ENCODE data around the gene APC. TPM values are rescaled to one million over a fixed set of nuclear protein-coding genes. Genes with fewer than 3 reads are reported as not detected.

Gene APC
- total and polyA plus RNA-seq, 2 of the 13 experiments (the other 11 are each of a cell fraction or from before 2014, with no cell fraction given): 6.1 to 19.0 TPM

GRCh38 chr5:112860929-112861637 lies 123.4 kb downstream of the APC start, which contains the start of gene SRP19 (continued):
- TF ChIP-seq ZNF784 (CRISPR knock-in tag; IDR thresholded peaks at IDR 0.05; ENCODE audit: borderline replicate concordance) (peak; percentile 63; the same call in 1 of the 2 replicates), FIP1L1 (IDR thresholded peaks at IDR 0.05; ENCODE audit: borderline replicate concordance, insufficient read depth, low read depth, low read length) (no peak), MED8 (CRISPR knock-in tag; IDR thresholded peaks at IDR 0.05; ENCODE audit: insufficient replicate concordance) (no peak), ZNF746 (CRISPR knock-in tag; IDR thresholded peaks at IDR 0.05) (no peak), TOPORS (CRISPR knock-in tag; IDR thresholded peaks at IDR 0.05) (peak; percentile 89), HOXA3 (CRISPR knock-in tag; IDR thresholded peaks at IDR 0.05) (peak; percentile 78; the same call in 1 of the 2 replicates), STAG1 (CRISPR knock-in tag; IDR thresholded peaks at IDR 0.05) (no peak), MAFF (IDR thresholded peaks at IDR 0.05; ENCODE audit: low read depth, low read length) (no peak), FOXA3 (CRISPR knock-in tag; IDR thresholded peaks at IDR 0.05) (peak; percentile 34), ZMYM4 (CRISPR knock-in tag; IDR thresholded peaks at IDR 0.05) (peak; percentile 95), AHR (CRISPR knock-in tag; IDR thresholded peaks at IDR 0.05) (no peak), MTF1 (CRISPR knock-in tag; IDR thresholded peaks at IDR 0.05) (peak; percentile 97), XRCC5 (optimal IDR thresholded peaks at IDR 0.05; ENCODE audit: low read length) (peak; percentile 48), TMF1 (CRISPR knock-in tag; IDR thresholded peaks at IDR 0.05; ENCODE audit: low read depth) (no peak), ZNF331 (CRISPR knock-in tag; IDR thresholded peaks at IDR 0.05) (peak; percentile 75), KLF9 (CRISPR knock-in tag; IDR thresholded peaks at IDR 0.05; ENCODE audit: low read depth) (peak; percentile 80; the same call in 1 of the 2 replicates), ZNF12 (CRISPR knock-in tag; IDR thresholded peaks at IDR 0.05) (0 out of 2 replicates have a peak, but pooled peaks have one; percentile 28), ZNF7 (CRISPR knock-in tag; IDR thresholded peaks at IDR 0.05) (peak; percentile 36; the same call in 1 of the 2 replicates), DBP (CRISPR knock-in tag; IDR thresholded peaks at IDR 0.05; ENCODE audit: not compliant biosample characterization) (peak; percentile 95), MIXL1 (CRISPR knock-in tag; IDR thresholded peaks at IDR 0.05) (peak; percentile 86), IRF1 (CRISPR knock-in tag; IDR thresholded peaks at IDR 0.05; ENCODE audit: low read depth) (0 out of 2 replicates have a peak, but pooled peaks have one; percentile 22), HDAC1 (CRISPR knock-in tag; IDR thresholded peaks at IDR 0.05) (peak; percentile 70), ZBTB37 (CRISPR knock-in tag; IDR thresholded peaks at IDR 0.05) (no peak), ZBTB7B (CRISPR knock-in tag; IDR thresholded peaks at IDR 0.05) (no peak), ZNF430 (CRISPR knock-in tag; IDR thresholded peaks at IDR 0.05) (peak; percentile 91), RFXAP (CRISPR knock-in tag; IDR thresholded peaks at IDR 0.05; ENCODE audit: borderline replicate concordance) (peak; percentile 94), GATA4 (IDR thresholded peaks at IDR 0.05; ENCODE audit: borderline replicate concordance, low read depth) (no peak; the same call in 1 of the 2 replicates), SNAPC5 (CRISPR knock-in tag; IDR thresholded peaks at IDR 0.05; ENCODE audit: borderline replicate concordance) (0 out of 2 replicates have a peak, but pooled peaks have one; percentile 60), KLF15 (CRISPR knock-in tag; IDR thresholded peaks at IDR 0.05; ENCODE audit: borderline replicate concordance) (peak; percentile 59)
